Measurements from ENCODE around the gene TMEM94.

TMEM94 gene

GRCh38 chr17:75478508-75478907 is 22.1 kb downstream of the TMEM94 start:
- DNase-seq = no peak

- DNase-seq = no peak
Measured at GRCh38 chr17:75480281-75480680, 23.8 kb downstream of the TMEM94 start.

DNA sequence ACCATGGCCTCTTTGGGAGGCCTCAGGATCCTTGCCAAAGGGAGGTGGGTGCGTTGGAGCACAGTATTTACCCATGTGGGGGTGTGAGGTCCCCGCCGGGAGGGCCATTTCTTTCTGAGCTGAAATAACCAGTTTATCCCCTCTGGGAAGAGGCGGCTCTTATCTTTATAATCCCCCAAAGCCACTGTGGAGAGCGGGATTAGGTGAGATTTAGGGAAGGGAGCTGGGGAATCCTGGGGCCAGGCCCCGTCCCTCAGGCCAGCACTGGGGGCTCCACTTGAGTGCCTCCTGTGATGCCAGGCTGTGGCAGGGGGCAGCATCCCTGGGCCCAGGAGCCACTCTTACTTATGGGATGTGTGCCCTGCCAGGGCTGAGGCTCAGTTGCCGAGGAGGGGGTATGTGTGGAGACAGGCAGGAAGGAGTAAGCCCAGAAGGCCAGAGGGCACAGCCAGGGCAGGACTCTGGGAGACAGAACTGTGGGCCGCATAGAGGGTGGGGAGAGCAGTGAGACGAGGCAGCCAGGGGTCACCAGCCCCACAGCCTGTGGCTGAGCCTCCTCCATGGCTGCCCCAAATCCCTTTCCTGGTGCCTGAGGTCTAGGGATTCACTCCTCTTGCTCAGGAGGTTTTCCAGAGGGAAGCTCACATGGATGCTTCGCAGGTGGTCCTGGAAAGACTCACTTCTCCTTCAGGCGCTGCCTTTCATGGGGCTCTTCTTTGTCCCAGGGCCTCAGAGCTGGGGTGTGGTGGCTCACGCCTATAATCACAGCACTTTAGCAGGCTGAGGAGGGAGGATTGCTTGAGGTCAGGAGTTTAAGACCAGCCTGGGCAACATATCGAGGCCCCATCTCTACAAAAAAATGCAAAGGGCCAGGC is 25.0 kb downstream of the TMEM94 start:
- DNase-seq = no peak

DNA sequence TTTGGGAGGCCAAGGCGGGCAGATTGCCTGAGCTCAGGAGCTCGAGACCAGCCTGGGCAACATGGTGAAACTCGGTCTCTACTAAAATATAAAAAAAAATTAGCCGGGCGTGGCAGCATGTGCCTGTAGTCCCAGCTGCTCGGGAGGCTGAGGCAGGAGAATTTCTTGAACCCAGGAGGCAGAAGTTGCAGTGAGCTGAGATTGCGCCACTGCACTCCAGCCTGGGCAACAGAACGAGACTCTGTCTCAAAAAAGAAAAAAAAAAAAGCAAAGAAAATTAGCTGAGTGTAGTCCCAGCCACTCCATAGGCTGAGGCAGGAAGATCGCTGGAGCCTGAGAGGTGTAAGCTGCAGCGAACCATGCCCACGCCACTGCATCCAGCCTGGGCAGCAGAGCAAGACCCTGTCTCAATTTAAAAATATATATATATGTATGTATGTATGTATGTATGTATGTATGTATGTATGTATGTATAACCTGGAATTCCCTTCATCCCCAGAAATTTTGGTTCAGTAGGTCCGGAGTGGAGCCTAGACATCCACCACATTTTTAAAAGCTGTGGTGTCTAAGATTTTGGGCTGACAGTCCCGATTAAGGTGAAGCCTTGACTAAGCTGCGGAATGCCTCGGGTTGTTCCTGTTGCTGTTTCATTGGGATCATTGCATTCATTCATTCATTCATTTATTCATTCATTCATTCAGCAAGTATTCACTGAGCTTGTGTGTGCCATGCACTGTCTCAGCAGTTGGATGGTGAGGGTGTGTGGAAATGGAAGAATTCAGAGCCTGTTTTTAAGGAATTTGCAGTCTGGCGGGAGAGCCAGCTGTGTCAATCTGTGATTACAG is 25.9 kb downstream of the TMEM94 start:
- no peak for DNase-seq

DNA sequence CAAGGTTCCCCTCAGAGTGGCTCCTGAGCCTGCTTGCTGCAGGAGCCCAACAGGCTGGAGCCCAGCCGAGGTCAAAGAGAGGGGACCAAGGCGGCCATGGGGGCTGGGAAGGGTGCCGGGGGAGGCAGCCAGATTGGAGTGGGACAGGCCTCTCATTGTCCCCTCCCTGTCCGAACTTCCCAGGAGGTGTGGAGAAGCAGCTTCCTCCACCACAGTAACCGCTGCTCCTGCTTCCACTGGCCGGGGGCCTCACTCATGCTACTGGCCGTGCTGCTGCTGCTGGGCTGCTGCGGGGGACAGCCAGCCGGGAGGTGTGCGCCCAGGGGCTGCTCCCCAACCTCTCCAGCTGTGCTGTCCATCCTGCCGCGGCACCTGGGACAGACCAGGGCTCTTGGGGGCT is 29.3 kb downstream of the TMEM94 start:
- DNase-seq = no peak

DNA sequence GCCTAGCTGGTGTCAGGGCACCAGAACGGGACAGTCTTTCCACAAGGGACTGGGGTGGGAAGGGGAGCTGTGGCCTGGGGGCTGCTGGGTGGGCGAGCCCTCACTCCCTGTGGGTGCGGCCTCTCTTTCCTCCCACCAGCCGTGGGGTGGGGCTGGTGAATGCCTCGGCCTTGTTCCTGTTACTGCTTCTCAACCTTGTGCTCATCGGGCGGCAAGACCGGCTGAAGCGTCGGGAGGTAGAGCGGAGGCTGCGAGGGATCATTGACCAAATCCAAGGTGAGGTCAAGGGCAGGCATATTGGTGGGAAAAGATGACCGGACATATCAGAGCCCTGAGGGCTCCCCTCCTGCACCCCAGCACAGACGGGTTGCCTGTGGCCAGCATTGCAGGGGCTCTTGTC is 29.7 kb downstream of the TMEM94 start:
- DNase-seq = no peak

DNA sequence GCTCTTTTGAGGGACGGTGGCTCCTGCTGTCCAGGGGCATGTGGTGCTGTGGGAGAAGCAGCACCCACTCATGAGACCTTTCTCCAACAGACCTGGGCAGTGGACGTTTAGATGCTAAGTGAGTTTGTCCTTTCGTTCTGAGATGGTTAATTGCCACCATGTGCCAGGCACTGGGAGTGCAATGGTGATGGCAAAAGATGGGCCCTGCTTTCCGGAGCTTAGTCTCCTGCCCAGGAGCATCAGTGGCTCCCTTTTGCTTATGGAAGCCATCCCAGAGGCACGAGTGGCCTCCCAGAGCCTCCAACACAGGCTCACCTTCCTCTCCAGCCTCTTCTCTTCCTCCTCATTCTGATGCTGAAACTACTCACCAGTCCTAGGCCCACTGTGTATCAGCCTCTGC is 30.5 kb downstream of the TMEM94 start:
- DNase-seq = no peak

GRCh38 chr17:75487351-75488070 is 31.1 kb downstream of the TMEM94 start:
- DNase-seq = no peak

- DNase-seq = no peak
Measured at GRCh38 chr17:75488693-75489510, 32.5 kb downstream of the TMEM94 start.

- no peak for DNase-seq
Measured at GRCh38 chr17:75489511-75489955, 33.1 kb downstream of the TMEM94 start.

- DNase-seq = no peak
Measured at GRCh38 chr17:75490173-75490743, 33.8 kb downstream of the TMEM94 start.

DNA sequence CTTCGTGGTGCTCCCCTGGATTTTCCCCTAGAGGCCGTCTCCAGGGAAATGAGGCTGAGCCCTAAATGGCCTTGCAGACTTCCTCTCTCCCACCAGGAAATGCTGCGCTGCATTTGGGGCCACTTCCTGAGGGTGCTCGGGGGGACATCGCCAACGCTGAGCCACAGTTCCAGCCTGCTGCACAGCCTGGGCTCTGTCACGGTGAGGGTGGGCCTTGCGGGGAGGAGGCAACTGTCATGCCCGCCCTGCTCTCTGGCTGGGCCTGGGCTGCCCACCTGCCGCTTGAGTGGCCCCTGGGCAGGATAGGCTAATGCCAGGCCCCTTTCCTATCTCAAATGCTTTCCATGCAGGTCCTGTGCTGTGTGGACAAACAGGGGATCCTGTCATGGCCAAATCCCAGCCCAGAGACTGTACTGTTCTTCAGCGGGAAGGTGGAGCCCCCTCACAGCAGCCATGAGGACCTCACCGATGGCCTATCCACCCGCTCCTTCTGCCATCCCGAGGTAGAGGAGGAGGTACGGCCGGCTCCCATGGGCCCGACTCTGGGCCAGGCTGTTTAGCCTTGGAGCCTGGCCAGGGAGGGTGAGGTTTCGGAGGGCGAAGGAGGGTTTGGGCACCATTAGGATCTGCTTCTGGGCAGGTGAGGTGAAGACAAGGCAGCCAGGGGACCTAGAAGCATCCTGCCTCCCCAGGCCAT is 34.7 kb downstream of the TMEM94 start:
- DNase-seq = no peak

DNA sequence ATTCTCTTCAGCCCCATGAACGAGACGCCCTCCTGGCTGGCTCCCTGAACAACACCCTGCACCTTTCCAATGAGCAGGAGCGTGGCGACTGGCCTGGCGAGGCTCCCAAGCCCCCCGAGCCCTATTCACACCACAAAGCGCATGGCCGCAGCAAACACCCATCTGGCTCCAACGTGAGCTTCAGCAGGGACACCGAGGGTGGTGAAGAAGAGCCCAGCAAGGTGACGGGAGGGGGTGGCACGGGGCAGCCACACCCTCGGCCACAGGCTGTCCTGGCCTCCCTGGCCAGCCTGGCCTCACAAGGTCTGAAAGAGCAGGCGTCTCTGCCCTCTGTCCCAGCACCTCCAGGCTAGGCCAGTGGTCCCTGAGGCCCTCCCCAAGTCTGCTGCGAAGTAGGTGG is 35.2 kb downstream of the TMEM94 start:
- DNase-seq = no peak

DNA sequence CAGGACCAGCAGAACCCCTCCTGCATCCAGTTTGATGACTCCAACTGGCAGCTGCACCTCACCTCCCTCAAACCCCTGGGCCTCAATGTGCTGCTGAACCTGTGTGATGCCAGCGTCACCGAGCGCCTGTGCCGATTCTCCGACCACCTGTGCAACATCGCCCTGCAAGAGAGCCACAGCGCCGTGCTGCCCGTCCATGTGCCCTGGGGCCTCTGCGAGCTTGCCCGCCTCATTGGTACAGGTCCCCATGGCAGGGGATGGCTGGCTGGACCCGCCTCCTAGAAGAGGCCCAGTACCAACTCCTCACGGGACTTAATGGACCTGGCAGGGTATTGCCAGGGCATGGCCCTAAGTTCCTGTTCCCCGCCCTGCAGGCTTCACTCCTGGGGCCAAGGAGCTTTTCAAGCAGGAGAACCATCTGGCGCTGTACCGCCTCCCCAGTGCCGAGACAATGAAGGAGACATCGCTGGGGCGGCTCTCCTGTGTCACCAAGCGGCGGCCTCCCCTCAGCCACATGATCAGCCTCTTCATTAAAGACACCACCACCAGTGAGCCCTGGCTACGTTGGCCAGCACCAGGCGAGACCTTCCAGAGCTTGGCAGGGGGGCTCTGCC is 36.2 kb downstream of the TMEM94 start:
- no peak for DNase-seq

GRCh38 chr17:75493476-75494129 is 37.2 kb downstream of the TMEM94 start:
- DNase-seq = no peak

- no peak for DNase-seq
Measured at GRCh38 chr17:75494326-75494877, 38.0 kb downstream of the TMEM94 start.

DNA sequence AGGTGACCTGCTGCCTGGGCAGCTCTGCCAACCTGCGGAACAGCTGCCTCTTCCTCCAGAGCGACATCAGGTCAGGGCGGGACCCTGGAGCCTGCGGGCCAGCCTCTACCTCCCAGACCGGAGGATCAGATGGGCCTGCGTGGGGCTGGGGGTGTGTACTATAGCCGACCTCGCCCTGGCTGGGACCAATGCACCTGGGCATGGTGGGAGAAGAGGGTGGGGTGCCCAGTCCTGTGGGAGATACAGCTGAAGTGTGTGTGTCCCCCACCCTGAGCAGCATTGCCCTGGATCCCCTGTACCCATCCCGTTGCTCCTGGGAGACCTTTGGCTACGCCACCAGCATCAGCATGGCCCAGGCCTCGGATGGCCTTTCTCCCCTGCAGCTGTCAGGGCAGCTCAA is 39.6 kb downstream of the TMEM94 start:
- no peak for DNase-seq

DNA sequence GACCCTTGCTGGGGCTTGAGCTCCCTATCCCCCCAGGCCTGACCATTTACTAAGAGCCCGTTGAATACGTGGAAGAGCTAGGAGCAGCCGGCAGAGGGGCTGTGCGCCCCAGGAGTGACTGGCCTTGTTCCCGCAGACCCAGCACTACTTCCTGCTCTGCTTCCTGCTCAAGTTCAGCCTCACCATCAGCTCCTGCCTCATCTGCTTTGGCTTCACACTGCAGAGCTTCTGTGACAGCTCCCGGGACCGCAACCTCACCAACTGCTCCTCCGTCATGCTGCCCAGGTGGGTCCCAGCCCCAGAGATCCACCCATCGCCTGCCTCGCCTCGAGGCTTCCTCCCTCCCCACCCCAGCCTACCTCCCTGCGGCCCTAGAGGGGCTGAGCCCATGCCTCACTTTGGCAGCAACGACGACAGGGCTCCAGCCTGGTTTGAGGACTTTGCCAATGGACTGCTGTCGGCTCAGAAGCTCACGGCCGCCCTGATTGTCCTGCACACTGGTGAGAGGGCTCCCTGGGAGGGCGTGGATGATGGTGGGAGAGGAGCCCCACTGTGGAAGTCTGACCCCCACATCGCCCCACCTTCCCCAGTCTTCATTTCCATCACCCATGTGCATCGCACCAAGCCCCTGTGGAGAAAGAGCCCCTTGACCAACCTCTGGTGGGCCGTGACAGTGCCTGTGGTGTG is 41.7 kb downstream of the TMEM94 start:
- no peak for DNase-seq

- DNase-seq = no peak
Measured at GRCh38 chr17:75498726-75499213, 42.3 kb downstream of the TMEM94 start.
